ENCODE measurements around the gene PUDP. TPM values are rescaled to one million over a fixed set of nuclear protein-coding genes. Genes with fewer than 3 reads are reported as not detected.

Gene PUDP
- total RNA-seq, 2 donors from 2014 or later = 19.4 to 37.2 TPM

DNA sequence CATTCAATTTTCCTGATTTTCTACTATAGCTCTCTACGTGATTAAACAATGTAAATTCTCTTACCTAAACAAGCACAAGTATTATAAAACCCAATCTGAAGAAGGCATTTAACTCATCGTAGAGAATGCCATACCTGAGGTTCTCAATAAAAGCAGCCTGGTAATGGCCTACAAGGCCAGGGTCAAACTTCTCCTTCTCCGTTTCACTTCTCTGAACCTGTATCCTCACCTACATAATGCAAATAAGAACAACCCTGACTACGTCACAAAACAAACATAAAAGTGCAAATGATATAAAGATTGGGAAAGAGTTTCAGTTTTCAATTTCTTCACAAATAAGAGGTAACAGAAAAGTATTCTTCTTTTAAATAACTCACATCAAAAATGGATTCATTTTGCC lies 56.0 kb downstream of the PUDP start:
- Histone ChIP-seq H3K4me1 (ENCODE audit: control insufficient read depth, insufficient read depth, low read length) (peaks cover 5% of the 10 kb centered on the region), H3K27ac (ENCODE audit: low read depth, low read length) (no peak overlapping the region), H3K9ac (ENCODE audit: extremely low read depth, low read length, poor library complexity, severe bottlenecking) (no peak overlapping the region), H3K27me3 (ENCODE audit: control insufficient read depth, insufficient read depth, low read length, poor library complexity, severe bottlenecking) (no peaks in the 10 kb centered on the region), H3K36me3 (ENCODE audit: control insufficient read depth, insufficient read depth, low read length) (no peaks in the 10 kb centered on the region), H3K4me3 (ENCODE audit: low read length) (no peak overlapping the region), H3K9me3 (ENCODE audit: control insufficient read depth, low read length) (no peaks in the 10 kb centered on the region)
- 85% methylated on average over 2 of the region's 4 CpGs; no CpG with 5 or more reads in 1 of the 2 experiments for WGBS, 2 experiments (ENCODE audit: insufficient coverage in 1 of 2, insufficient read length in 1 of 2)
- H3K4me3 Mint-ChIP-seq = no peak overlapping the region
- H3K36me3 Mint-ChIP-seq (ENCODE audit: low read depth) = peaks cover 16% of the 10 kb centered on the region
- TF ChIP-seq, protein P1, sequence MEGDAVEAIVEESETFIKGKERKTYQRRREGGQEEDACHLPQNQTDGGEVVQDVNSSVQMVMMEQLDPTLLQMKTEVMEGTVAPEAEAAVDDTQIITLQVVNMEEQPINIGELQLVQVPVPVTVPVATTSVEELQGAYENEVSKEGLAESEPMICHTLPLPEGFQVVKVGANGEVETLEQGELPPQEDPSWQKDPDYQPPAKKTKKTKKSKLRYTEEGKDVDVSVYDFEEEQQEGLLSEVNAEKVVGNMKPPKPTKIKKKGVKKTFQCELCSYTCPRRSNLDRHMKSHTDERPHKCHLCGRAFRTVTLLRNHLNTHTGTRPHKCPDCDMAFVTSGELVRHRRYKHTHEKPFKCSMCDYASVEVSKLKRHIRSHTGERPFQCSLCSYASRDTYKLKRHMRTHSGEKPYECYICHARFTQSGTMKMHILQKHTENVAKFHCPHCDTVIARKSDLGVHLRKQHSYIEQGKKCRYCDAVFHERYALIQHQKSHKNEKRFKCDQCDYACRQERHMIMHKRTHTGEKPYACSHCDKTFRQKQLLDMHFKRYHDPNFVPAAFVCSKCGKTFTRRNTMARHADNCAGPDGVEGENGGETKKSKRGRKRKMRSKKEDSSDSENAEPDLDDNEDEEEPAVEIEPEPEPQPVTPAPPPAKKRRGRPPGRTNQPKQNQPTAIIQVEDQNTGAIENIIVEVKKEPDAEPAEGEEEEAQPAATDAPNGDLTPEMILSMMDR (conservative IDR thresholded peaks at IDR 0.05) = no peak
- H3K9me3 Mint-ChIP-seq = no peaks in the 10 kb centered on the region
- no peak overlapping the region for H3K27ac Mint-ChIP-seq
- H3K4me1 Mint-ChIP-seq = peaks cover 38% of the 10 kb centered on the region
- no peak for DNase-seq
- H3K27me3 Mint-ChIP-seq (ENCODE audit: insufficient read depth) = no peaks in the 10 kb centered on the region

DNA sequence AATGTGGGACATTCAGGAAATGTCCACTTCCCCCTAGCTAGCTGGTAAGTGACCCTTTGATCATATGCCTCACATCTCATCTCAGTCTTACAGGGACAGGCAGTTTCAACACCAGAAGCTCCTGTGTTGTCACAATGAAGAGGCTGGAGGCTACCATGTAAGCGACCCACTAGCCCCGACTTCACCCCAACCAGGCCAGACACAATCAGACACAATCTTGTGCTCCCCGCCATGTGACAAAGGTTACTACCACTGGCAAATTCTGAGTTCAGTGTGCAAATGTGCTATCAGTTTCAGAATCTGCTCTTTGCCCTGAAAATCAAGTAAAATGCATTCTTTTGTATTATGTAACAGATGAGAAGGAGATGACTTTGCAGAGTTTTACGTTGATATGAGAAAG lies 57.3 kb downstream of the PUDP start:
- DNase-seq = no peak
- 97% methylated on average over 4 of the region's 4 CpGs; no CpG with 5 or more reads in 1 of the 2 experiments for WGBS, 2 experiments (ENCODE audit: insufficient coverage in 1 of 2, insufficient read length in 1 of 2)

GRCh38 chrX:7088968-7089615 lies 58.9 kb downstream of the PUDP start:
- H3K27ac ChIP-seq (ENCODE audit: low read depth, low read length) = no peak overlapping the region
- Mint-ChIP-seq H3K4me1 (peaks cover 51% of the 10 kb centered on the region), H3K27ac (peak overlapping the region; percentile 86), H3K4me3 (no peak overlapping the region), H3K27me3 (ENCODE audit: insufficient read depth) (no peaks in the 10 kb centered on the region), H3K9me3 (no peaks in the 10 kb centered on the region), H3K36me3 (ENCODE audit: low read depth) (peaks cover 3% of the 10 kb centered on the region)
- peak; percentile 76 for DNase-seq
- H3K27me3 ChIP-seq (ENCODE audit: control insufficient read depth, insufficient read depth, low read length, poor library complexity, severe bottlenecking) = no peaks in the 10 kb centered on the region
- no peaks in the 10 kb centered on the region for H3K9me3 ChIP-seq (ENCODE audit: control insufficient read depth, low read length)
- no peaks in the 10 kb centered on the region for H3K36me3 ChIP-seq (ENCODE audit: control insufficient read depth, insufficient read depth, low read length)
- TF ChIP-seq, protein P1 (conservative IDR thresholded peaks at IDR 0.05) = peak; percentile 85
- peaks cover 8% of the 10 kb centered on the region for H3K4me1 ChIP-seq (ENCODE audit: control insufficient read depth, insufficient read depth, low read length)
- WGBS, 2 experiments (ENCODE audit: insufficient coverage in 1 of 2, insufficient read length in 1 of 2) = 70 to 82% methylated on average over 2 to 8 of the region's 8 CpGs
- no peak overlapping the region for H3K9ac ChIP-seq (ENCODE audit: extremely low read depth, low read length, poor library complexity, severe bottlenecking)
- no peak overlapping the region for H3K4me3 ChIP-seq (ENCODE audit: low read length)

More for the DNA sequence above, 57.3 kb downstream of the PUDP start:
- Mint-ChIP-seq H3K9me3 (no peaks in the 10 kb centered on the region), H3K36me3 (ENCODE audit: low read depth) (peaks cover 11% of the 10 kb centered on the region), H3K27me3 (ENCODE audit: insufficient read depth) (no peaks in the 10 kb centered on the region), H3K4me1 (peaks cover 48% of the 10 kb centered on the region), H3K27ac (no peak overlapping the region), H3K4me3 (no peak overlapping the region)
- TF ChIP-seq, protein P1 (conservative IDR thresholded peaks at IDR 0.05) = no peak
- Histone ChIP-seq H3K4me1 (ENCODE audit: control insufficient read depth, insufficient read depth, low read length) (peaks cover 8% of the 10 kb centered on the region), H3K9me3 (ENCODE audit: control insufficient read depth, low read length) (no peaks in the 10 kb centered on the region), H3K4me3 (ENCODE audit: low read length) (no peak overlapping the region), H3K36me3 (ENCODE audit: control insufficient read depth, insufficient read depth, low read length) (no peaks in the 10 kb centered on the region), H3K9ac (ENCODE audit: extremely low read depth, low read length, poor library complexity, severe bottlenecking) (no peak overlapping the region), H3K27ac (ENCODE audit: low read depth, low read length) (no peak overlapping the region), H3K27me3 (ENCODE audit: control insufficient read depth, insufficient read depth, low read length, poor library complexity, severe bottlenecking) (no peaks in the 10 kb centered on the region)
